HEK293 (cell line): Measurements from ENCODE around the gene DKKL1.

Source experiments
- BCL11A ChIP-seq: fragments of 450-650 bp; formaldehyde crosslinking; IDR thresholded peaks from 2 replicates; pipeline ENCODE4 v1.5.1; 2016; ENCODE audit warnings: low read depth, missing biosample characterization, missing genetic modification characterization
- CTCF ChIP-seq: fragments of 450-650 bp; formaldehyde crosslinking; IDR thresholded peaks from 2 replicates; pipeline ENCODE4 v1.5.1; 2016; ENCODE audit warnings: missing biosample characterization, missing genetic modification characterization
- IKZF3 ChIP-seq: fragments of 450-650 bp; IDR thresholded peaks from 2 replicates; pipeline ENCODE4 v1.5.0; 2018; ENCODE audit warnings: missing biosample characterization, mild to moderate bottlenecking, missing genetic modification characterization, moderate library complexity
- KLF16 ChIP-seq: fragments of 450-650 bp; formaldehyde crosslinking; IDR thresholded peaks from 2 replicates; pipeline ENCODE4 v1.5.1; 2017; ENCODE audit warnings: missing biosample characterization, missing genetic modification characterization
- YY1 ChIP-seq: fragments of 450-650 bp; formaldehyde crosslinking; IDR thresholded peaks from 2 replicates; pipeline ENCODE4 v1.5.1; 2018; ENCODE audit warnings: missing biosample characterization, missing genetic modification characterization
- ZFP37 ChIP-seq: fragments of 450-650 bp; formaldehyde crosslinking; IDR thresholded peaks from 2 replicates; pipeline ENCODE4 v1.5.1; 2016; ENCODE audit warnings: missing biosample characterization, missing genetic modification characterization
- ZNF266 ChIP-seq: fragments of 450-650 bp; formaldehyde crosslinking; IDR thresholded peaks from 2 replicates; pipeline ENCODE4 v1.5.1; 2016; ENCODE audit warnings: missing biosample characterization, missing genetic modification characterization, low read depth
- ZNF423 ChIP-seq: fragments of 450-650 bp; formaldehyde crosslinking; IDR thresholded peaks from 2 replicates; pipeline ENCODE4 v1.5.1; 2016; ENCODE audit warnings: missing biosample characterization, missing genetic modification characterization
- ZNF560 ChIP-seq: fragments of 450-650 bp; formaldehyde crosslinking; IDR thresholded peaks from 2 replicates; pipeline ENCODE4 v1.5.1; 2017; ENCODE audit warnings: missing biosample characterization, missing genetic modification characterization, borderline replicate concordance
- ZNF645 ChIP-seq: fragments of 450-650 bp; formaldehyde crosslinking; IDR thresholded peaks from 2 replicates; pipeline ENCODE4; 2016; ENCODE audit warnings: missing biosample characterization, missing genetic modification characterization
- ZNF704 ChIP-seq: fragments of 450-650 bp; formaldehyde crosslinking; IDR thresholded peaks from 2 replicates; pipeline ENCODE4 v1.5.1; 2016; ENCODE audit warnings: missing biosample characterization, missing genetic modification characterization
- ZNF776 ChIP-seq: fragments of 450-650 bp; formaldehyde crosslinking; IDR thresholded peaks from 2 replicates; pipeline ENCODE4 v1.5.0; 2017; ENCODE audit warnings: missing biosample characterization, missing genetic modification characterization, borderline replicate concordance
- ZNF791 ChIP-seq: fragments of 450-650 bp; formaldehyde crosslinking; IDR thresholded peaks from 2 replicates; pipeline ENCODE4 v1.5.1; 2016; ENCODE audit warnings: missing biosample characterization, missing genetic modification characterization

- no peak for TF ChIP-seq ZNF423
- no peak for TF ChIP-seq CTCF
- TF ChIP-seq KLF16 (tag by site-specific recombination), result no peak
- TF ChIP-seq BCL11A (tag by site-specific recombination), result no peak
- TF ChIP-seq YY1, result no peak
- TF ChIP-seq IKZF3 (tag by site-specific recombination), result no peak
- TF ChIP-seq ZNF266 (tag by site-specific recombination), result no peak
- no peak for TF ChIP-seq ZNF704 (tag by site-specific recombination)
- TF ChIP-seq ZNF791, result no peak
- TF ChIP-seq ZNF776 (tag by site-specific recombination), result no peak
- TF ChIP-seq ZNF645 (tag by site-specific recombination), result no peak
- no peak for TF ChIP-seq ZFP37 (tag by site-specific recombination)
- TF ChIP-seq ZNF560 (tag by site-specific recombination), result no peak
These were observed 11.2 kb downstream of the DKKL1 start for GRCh38 chr19:49374665-49375434.
